ENCODE measurements around the gene LETM1. TPM values are rescaled to one million over a fixed set of nuclear protein-coding genes. Genes with fewer than 3 reads are reported as not detected.

LETM1 gene
- total RNA-seq, 3 donors from 2014 or later = 31.0 to 42.9 (median 32.5) TPM

GRCh38 chr4:1803523-1804423 is 52.2 kb downstream of the LETM1 start:
- Histone ChIP-seq H3K27ac (no peak overlapping the region), H3K4me1 (no peaks in the 10 kb centered on the region), H3K36me3 (no peaks in the 10 kb centered on the region), H3K9me3 (no peaks in the 10 kb centered on the region), H3K4me3 (no peak overlapping the region), H3K27me3 (peaks cover 0 to 8% of the 10 kb centered on the region in 2 donors)
- TF ChIP-seq CTCF (IDR thresholded peaks at IDR 0.05) (no peak), POLR2AphosphoS5 (IDR thresholded peaks at IDR 0.05) (no peak), POLR2A (IDR thresholded peaks at IDR 0.05) (no peak)
- DNase-seq (ENCODE audit: low spot score in 2 of 2) = no peak
- intact Hi-C loops (cut with DNase I; ENCODE audit: low total_unique reads) = no loop called here

- no peaks in the 10 kb centered on the region for H3K9me3 ChIP-seq
- no peak for TF ChIP-seq POLR2AphosphoS5 (IDR thresholded peaks at IDR 0.05)
- TF ChIP-seq CTCF (IDR thresholded peaks at IDR 0.05) = no peak
- no peak for TF ChIP-seq POLR2A (IDR thresholded peaks at IDR 0.05)
- H3K27ac ChIP-seq = no peak overlapping the region
- H3K27me3 ChIP-seq = peaks cover 0 to 14% of the 10 kb centered on the region in 2 donors
- intact Hi-C loops (cut with DNase I; ENCODE audit: low total_unique reads) = no loop called here
- H3K36me3 ChIP-seq = no peaks in the 10 kb centered on the region
- H3K4me3 ChIP-seq = no peak overlapping the region
- DNase-seq (ENCODE audit: low spot score in 2 of 2) = no peak
- no peaks in the 10 kb centered on the region for H3K4me1 ChIP-seq
Observed at GRCh38 chr4:1802720-1803522, 53.0 kb downstream of the LETM1 start.

GRCh38 chr4:1802151-1802715 is 53.7 kb downstream of the LETM1 start:
- peaks cover 0 to 21% of the 10 kb centered on the region in 2 donors for H3K27me3 ChIP-seq
- H3K4me1 ChIP-seq = no peaks in the 10 kb centered on the region
- intact Hi-C loops (cut with DNase I; ENCODE audit: low total_unique reads) = no loop called here
- no peak overlapping the region for H3K27ac ChIP-seq
- H3K4me3 ChIP-seq = no peak overlapping the region
- TF ChIP-seq CTCF (IDR thresholded peaks at IDR 0.05) = no peak
- no peak for TF ChIP-seq POLR2AphosphoS5 (IDR thresholded peaks at IDR 0.05)
- no peak for TF ChIP-seq POLR2A (IDR thresholded peaks at IDR 0.05)
- H3K9me3 ChIP-seq = no peaks in the 10 kb centered on the region
- DNase-seq (ENCODE audit: low spot score in 2 of 2) = no peak
- H3K36me3 ChIP-seq = no peaks in the 10 kb centered on the region

- DNase-seq (ENCODE audit: low spot score in 2 of 2) = no peak
- Histone ChIP-seq H3K4me1 (no peaks in the 10 kb centered on the region), H3K27ac (no peak overlapping the region), H3K27me3 (peaks cover 0 to 29% of the 10 kb centered on the region in 2 donors), H3K9me3 (no peaks in the 10 kb centered on the region), H3K36me3 (no peaks in the 10 kb centered on the region), H3K4me3 (no peak overlapping the region)
- TF ChIP-seq POLR2AphosphoS5 (IDR thresholded peaks at IDR 0.05) (no peak), POLR2A (IDR thresholded peaks at IDR 0.05) (no peak), CTCF (IDR thresholded peaks at IDR 0.05) (no peak)
- intact Hi-C loops (cut with DNase I; ENCODE audit: low total_unique reads) = no loop called here
Observed at GRCh38 chr4:1801286-1801958, 54.5 kb downstream of the LETM1 start.
